ENCODE data around the gene SHANK3. TPM values are rescaled to one million over a fixed set of nuclear protein-coding genes. Genes with fewer than 3 reads are reported as not detected.

Gene SHANK3
- total and polyA plus RNA-seq, 2 donors (not counting 1 experiment from before 2014, with no cell fraction given) = not detected

GRCh38 chr22:50627642-50628542 is 44.7 kb upstream of the SHANK3 start, which contains the start of gene ARSA:
Gene ARSA (minus strand): TSS chr22:50628152. CDS start chr22:50627779, 373 bp downstream.
- Histone ChIP-seq H3K9me3 (ENCODE audit: control extremely low read depth in 1 of 3, control insufficient read depth in 2 of 3, insufficient read depth in 1 of 3, low read length in 2 of 3) (no peaks in the 10 kb centered on the region), H3K27me3 (replicated peaks in 1 of 4; ENCODE audit: control extremely low read depth in 1 of 4, control insufficient read depth in 3 of 4, insufficient read depth in 4 of 4, low read length in 3 of 4) (no peaks in the 10 kb centered on the region), H3K79me2 (ENCODE audit: control insufficient read depth, insufficient read depth, low read length) (peaks cover 9% of the 10 kb centered on the region), H3K4me2 (replicated peaks; ENCODE audit: low read depth, low read length, poor library complexity, severe bottlenecking) (peak within 1 kb of the TSS; percentile 97), H3K9ac (ENCODE audit: low read length) (peak within 1 kb of the TSS; percentile 82), H3K36me3 (replicated peaks in 1 of 2; ENCODE audit: control extremely low read depth in 1 of 2, control insufficient read depth in 1 of 2, extremely low read depth in 1 of 2, insufficient read depth in 2 of 2, low read length in 1 of 2) (no peaks in the 10 kb centered on the region), H3K4me3 (ENCODE audit: control extremely low read depth in 1 of 5, extremely low read depth in 1 of 5, insufficient read depth in 1 of 5, low read depth in 2 of 5, low read length in 4 of 5) (peak within 1 kb of the TSS; percentile 72 to 92 (median 80)), H2AFZ (ENCODE audit: insufficient read depth, low read depth, low read length, poor library complexity, severe bottlenecking) (peak within 1 kb of the TSS; percentile 97), H3K4me1 (ENCODE audit: control insufficient read depth in 2 of 2, insufficient read depth in 2 of 2, low read length in 2 of 2) (peaks cover 14 to 25% of the 10 kb centered on the region in 2 donors), H4K20me1 (ENCODE audit: control insufficient read depth, insufficient read depth, low read length, poor library complexity, severe bottlenecking) (no peaks in the 10 kb centered on the region), H3K27ac (ENCODE audit: low read length in 2 of 2) (peak within 1 kb of the TSS; percentile 64 to 72)
- TF ChIP-seq CTCF (IDR thresholded peaks at IDR 0.05) (peak; percentile 38), EZH2 (IDR thresholded peaks at IDR 0.05; ENCODE audit: borderline replicate concordance, insufficient read depth, low read depth, low read length, poor library complexity, severe bottlenecking) (no peak)
- Mint-ChIP-seq H3K27me3 (no peaks in the 10 kb centered on the region), H3K4me3 (peak within 1 kb of the TSS; percentile 94), H3K4me1 (peaks cover 19% of the 10 kb centered on the region), H3K9me3 (ENCODE audit: insufficient read depth) (no peaks in the 10 kb centered on the region), H3K27ac (peak within 1 kb of the TSS; percentile 80)
- peak; percentile 94 for ATAC-seq (ENCODE audit: low read depth)
- ChIA-PET POLR2A (interaction anchor here (0.9 to 1.1 kb wide), 3 partner anchors 14 to 102 kb away, joined by 3 read pairs; partner anchors contain the start of gene TYMP), CTCF (interaction anchor here (0.5 to 2.2 kb wide), 5 partner anchors 13 to 333 kb away, joined by 3 to 11 read pairs (median 3); partner anchors contain the start of gene SCO2)
- DNase-seq = peak; percentile 89
- intact Hi-C loops (cut with micrococcal nuclease) = loop anchor here (1.0 to 2.0 kb wide), 3 partner anchors 12 to 65 kb away; partner anchors contain the start of genes CHKB and SYCE3
- WGBS (ENCODE audit: insufficient coverage) = 4% methylated on average over 88 of the region's 88 CpGs
